H7 (cell line): ENCODE results near the gene CMSS1. TPM values are rescaled to one million over a fixed set of nuclear protein-coding genes. Genes with fewer than 3 reads are reported as not detected.

ENCODE experiments used
- DNase-seq: peaks from one replicate; pipeline ENCODE4 v3.0.0; 2012
- H3K27me3 ChIP-seq: 2 replicates; pipeline ENCODE4 v1.6.0; 2011; ENCODE audit warnings: mild to moderate bottlenecking, low read length; ENCODE audit not compliant: control insufficient read depth, insufficient read depth
- H3K36me3 ChIP-seq: replicated peaks from 2 replicates; pipeline ENCODE4 v1.5.1; 2011; ENCODE audit warnings: low read length; ENCODE audit not compliant: control insufficient read depth, insufficient read depth
- H3K4me3 ChIP-seq: 2 replicates; pipeline ENCODE4 v1.5.1; 2011; ENCODE audit warnings: low read depth, mild to moderate bottlenecking, control low read depth, low read length, moderate library complexity; ENCODE audit not compliant: insufficient read depth
- total RNA-seq: library from RNA; depleted of rRNA; stranded (reverse); fragments of >200 nt; shearing (Covaris generic); gene quantifications from 2 replicates; pipeline ENCODE4 v1.2.3, GENCODE V29; 2014

The CMSS1 gene
- total RNA-seq, 1 experiment from 2014 or later: 44.6 TPM

DNA sequence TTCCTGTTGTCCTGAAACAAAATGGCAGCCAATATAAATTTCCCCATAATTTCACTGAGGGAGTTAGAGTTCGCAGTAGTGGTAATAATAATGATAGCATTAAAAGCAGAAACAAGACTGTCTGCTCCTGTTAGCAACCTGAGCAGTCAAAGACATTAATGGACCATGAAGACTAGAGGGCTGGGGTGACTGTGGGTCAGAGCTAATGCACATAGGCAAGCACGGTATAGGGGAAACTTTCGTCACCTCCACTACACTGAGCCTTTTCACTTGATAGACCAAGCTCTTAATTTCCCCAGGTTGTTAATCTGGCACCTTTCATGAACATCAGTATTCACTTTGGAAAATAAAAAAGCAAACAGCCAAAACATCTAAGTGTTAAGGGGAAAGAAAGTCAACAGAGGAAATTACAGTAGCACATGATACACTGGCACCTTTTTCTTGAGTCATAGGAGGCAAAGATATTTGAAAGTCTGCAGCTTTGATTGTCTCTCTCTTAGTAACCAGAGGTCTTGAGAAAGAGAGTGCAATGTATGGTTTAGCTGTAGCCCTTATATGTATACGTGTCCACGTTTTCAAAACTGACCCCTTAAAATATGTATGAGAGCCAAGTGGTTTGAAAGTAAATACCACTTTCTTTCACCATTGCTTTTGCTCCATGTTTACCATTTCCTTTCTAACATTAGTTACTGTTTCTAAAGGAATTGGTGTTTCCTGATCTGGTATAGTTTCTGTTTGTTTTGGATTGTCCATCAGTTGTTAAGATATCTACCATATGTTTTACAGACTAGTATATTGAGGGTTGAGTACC is 191.8 kb downstream of the CMSS1 start:
- Histone ChIP-seq H3K4me3 (no peak overlapping the region), H3K27me3 (no peaks in the 10 kb centered on the region), H3K36me3 (no peaks in the 10 kb centered on the region)
- DNase-seq: no peak

- DNase-seq: no peak
- Histone ChIP-seq H3K27me3 (no peaks in the 10 kb centered on the region), H3K4me3 (no peak overlapping the region), H3K36me3 (no peaks in the 10 kb centered on the region)
These were observed 192.4 kb downstream of the CMSS1 start for GRCh38 chr3:100010087-100010417.

DNA sequence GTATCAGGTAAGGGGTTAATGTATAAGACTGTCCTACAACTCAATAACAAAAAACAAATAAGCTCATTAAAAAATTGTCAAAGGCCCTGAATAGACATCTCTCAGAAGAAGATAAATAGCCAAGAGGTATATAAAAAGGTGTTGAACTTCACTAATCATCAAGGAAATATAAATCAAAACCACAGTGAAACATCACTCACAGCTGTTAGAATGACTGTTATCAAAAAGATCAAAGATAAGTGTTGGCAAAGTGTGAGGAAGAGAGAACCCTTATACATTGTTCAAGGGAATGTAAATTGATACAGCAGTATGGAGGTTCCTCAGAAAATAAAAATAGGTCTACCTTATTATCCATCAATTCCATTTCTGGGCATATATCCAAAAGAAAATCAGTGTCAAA is 201.1 kb downstream of the CMSS1 start:
- H3K36me3 ChIP-seq: no peaks in the 10 kb centered on the region
- DNase-seq: no peak

GRCh38 chr3:100019719-100020118 is 202.1 kb downstream of the CMSS1 start:
- Histone ChIP-seq H3K27me3 (no peaks in the 10 kb centered on the region), H3K36me3 (no peaks in the 10 kb centered on the region), H3K4me3 (no peak overlapping the region)
- no peak for DNase-seq

More for the DNA sequence above, 201.1 kb downstream of the CMSS1 start:
- no peaks in the 10 kb centered on the region for H3K27me3 ChIP-seq
- no peak overlapping the region for H3K4me3 ChIP-seq

GRCh38 chr3:100020876-100021644 is 203.4 kb downstream of the CMSS1 start:
- DNase-seq: no peak
- Histone ChIP-seq H3K4me3 (no peak overlapping the region), H3K36me3 (no peaks in the 10 kb centered on the region), H3K27me3 (no peaks in the 10 kb centered on the region)

DNA sequence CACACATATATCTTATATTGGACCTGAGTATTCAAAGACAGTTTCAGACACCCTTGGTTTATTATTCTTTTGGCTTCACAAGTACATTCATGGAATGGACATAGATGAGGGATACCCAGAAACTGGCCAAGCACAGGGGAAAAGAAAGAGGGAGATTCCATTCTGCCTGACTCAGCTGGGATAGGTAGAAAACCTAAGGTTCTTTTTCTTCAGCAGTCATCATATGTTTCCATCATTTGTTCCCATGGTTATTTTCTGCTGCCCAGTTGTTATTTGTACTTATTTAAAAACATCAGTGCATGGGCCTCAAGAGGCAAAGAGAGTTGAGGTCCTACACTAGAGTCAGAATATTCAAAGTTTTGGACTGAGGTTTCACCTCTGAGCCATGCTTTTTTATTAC is 204.8 kb downstream of the CMSS1 start:
- Histone ChIP-seq H3K36me3 (no peaks in the 10 kb centered on the region), H3K4me3 (no peak overlapping the region), H3K27me3 (no peaks in the 10 kb centered on the region)
- DNase-seq: no peak

DNA sequence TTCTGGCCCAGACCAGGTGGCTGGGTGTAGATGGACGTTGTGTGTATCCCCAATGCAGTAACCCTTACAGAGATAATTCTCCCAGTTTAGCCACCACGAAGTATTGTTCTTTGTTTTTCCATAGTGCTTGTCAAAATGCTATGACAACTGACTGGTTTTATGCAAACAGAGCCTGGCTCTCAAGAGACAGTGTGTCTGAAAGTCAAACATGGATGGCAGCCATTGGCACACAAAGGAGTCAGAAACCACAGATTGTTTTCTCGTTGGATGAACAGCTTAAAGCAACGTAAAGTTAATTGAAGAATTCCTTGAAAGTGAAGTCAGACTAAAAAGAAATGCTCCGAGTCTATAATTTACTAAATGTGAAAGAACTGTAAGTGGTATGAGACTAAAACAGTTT is 205.5 kb downstream of the CMSS1 start:
- no peaks in the 10 kb centered on the region for H3K36me3 ChIP-seq
- H3K4me3 ChIP-seq: no peak overlapping the region
- H3K27me3 ChIP-seq: no peaks in the 10 kb centered on the region
- no peak for DNase-seq

- H3K27me3 ChIP-seq: no peaks in the 10 kb centered on the region
- no peak overlapping the region for H3K4me3 ChIP-seq
- no peaks in the 10 kb centered on the region for H3K36me3 ChIP-seq
- no peak for DNase-seq
These were observed 205.9 kb downstream of the CMSS1 start for GRCh38 chr3:100023595-100023994.

DNA sequence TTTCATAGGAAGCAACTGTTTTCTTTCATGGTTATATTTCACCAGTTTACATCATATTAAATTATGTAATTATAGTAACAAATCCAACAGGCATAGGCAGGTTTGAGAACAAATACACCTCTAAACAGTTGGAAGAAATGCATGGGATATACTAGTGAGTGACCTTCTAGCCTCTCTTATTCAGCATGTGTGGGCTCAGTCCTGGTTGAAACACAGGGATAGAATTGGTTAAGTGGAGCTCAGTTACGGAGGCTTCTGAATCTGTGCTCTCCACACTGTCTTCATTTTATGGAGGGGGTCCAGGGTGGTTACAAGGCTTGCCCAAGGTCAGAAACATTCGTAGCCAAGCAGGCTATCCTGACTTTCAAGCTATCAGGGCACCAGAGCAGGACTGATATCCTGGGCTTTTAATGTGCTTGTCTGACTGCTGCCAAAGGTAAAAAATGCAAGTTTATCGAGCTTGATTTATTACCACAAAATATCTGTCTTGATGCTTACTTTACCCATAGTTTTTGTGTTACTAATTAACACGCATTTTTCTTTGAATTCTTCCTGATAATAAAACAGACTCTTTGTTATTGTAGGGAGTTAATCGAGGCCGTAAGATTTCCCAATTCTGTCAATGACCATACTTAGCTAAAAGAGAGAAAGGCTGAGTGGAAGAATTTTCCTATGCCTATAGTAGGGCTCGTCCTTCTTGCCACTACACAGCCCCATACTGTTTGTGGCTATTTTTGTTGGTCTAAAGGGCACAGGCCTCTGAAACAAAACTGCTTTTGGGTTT is 207.1 kb downstream of the CMSS1 start:
- Histone ChIP-seq H3K27me3 (no peaks in the 10 kb centered on the region), H3K36me3 (no peaks in the 10 kb centered on the region), H3K4me3 (no peak overlapping the region)
- no peak for DNase-seq

DNA sequence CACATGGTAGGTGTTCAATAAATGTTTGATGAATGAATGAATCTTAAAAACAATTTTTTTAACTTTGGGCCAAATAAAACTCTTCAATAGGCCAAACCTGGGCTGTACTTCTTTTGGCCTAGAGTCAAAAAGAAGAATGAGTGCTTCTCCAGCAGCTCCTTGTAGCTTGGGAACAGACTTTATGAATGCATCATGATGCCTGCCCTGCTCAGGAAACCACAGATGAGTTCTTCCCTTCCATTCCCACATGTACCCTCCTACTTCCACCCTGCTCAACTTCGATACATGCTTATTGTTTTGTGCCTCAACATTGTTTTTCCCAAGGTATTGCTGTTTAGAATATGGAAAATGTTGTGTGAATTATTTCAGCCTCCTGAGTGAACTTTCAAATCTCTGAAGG is 209.7 kb downstream of the CMSS1 start:
- Histone ChIP-seq H3K36me3 (no peaks in the 10 kb centered on the region), H3K4me3 (no peak overlapping the region), H3K27me3 (no peaks in the 10 kb centered on the region)
- DNase-seq: no peak

GRCh38 chr3:100029052-100029451 is 211.4 kb downstream of the CMSS1 start:
- Histone ChIP-seq H3K4me3 (no peak overlapping the region), H3K36me3 (no peaks in the 10 kb centered on the region), H3K27me3 (no peaks in the 10 kb centered on the region)
- DNase-seq: no peak

- H3K36me3 ChIP-seq: no peaks in the 10 kb centered on the region
- no peaks in the 10 kb centered on the region for H3K27me3 ChIP-seq
- no peak for DNase-seq
- no peak overlapping the region for H3K4me3 ChIP-seq
These were observed 212.0 kb downstream of the CMSS1 start for GRCh38 chr3:100029689-100030088.

- no peak for DNase-seq
- no peak overlapping the region for H3K4me3 ChIP-seq
- no peaks in the 10 kb centered on the region for H3K36me3 ChIP-seq
- no peaks in the 10 kb centered on the region for H3K27me3 ChIP-seq
These were observed 212.7 kb downstream of the CMSS1 start for GRCh38 chr3:100030346-100030745.

DNA sequence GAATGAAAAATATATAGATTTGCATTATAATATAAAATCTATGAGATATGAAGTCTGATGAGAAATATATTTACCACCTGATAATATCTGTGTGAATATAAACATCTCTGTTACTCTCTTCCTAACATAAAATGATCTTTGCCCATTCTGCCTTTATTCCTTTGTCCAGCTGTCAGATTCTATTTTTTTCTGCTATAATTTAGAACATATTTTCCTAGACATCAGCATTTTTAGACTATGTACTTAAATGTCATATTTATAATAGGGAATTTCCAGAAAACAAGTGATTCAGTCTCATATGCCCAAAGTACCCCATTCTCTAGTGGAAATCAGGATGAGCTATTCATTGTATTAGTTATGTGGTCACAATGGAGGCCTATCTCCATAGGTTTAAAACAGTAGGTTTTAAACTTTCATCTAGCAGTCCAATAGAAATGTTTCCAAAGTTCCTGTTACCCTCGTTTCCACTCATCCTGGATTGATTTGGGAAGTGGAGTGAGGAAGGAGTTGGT is 213.3 kb downstream of the CMSS1 start:
- no peak for DNase-seq
- no peaks in the 10 kb centered on the region for H3K36me3 ChIP-seq
- no peak overlapping the region for H3K4me3 ChIP-seq
- no peaks in the 10 kb centered on the region for H3K27me3 ChIP-seq
